ENCODE data around the gene REV1.
"Not testable (repeated sequence)": the region's sequence is repeated elsewhere in the genome, so short reads cannot be mapped to it uniquely, and the experiment has no call there.

The REV1 gene

DNA sequence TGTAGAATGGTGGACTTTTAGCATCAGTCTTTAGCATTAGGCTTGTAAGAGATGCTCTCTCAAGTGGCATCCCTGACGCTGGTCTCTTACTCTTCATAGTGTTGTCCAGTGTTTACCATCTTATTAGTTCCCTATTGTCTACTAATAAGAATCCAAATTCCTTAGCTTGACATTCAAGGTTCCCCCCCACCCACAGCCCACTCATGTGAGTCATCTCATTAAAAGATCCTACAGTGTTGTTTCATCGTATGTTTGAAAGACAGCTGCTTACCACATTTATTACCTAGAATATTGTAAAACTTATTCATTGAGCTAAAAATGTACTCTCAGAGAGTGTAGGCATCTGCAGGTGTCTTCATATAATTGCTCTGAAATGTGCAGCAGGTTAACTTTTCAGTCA lies 124.2 kb downstream of the REV1 start:
- no peak for DNase-seq (ENCODE audit: extremely low read depth in 1 of 2, low read depth in 1 of 2)

DNA sequence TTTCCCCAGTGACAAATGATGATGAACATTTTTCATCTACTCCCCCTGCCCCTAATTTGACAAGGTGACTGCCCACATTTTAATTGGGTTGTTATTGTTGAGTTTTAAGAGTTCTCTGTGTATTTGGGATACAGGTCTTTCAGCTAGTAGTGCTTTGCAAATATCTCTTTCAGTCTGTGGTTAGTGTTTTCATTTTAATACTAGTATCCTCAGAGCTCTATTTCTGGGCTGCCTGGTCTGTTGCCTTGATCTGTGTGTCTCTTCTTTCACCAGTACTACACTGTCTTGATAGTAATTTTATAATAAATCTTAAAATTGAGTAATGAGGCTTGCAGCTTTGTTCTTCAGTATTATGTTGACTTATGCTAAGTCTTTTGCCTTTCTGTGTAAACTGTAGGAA lies 133.0 kb downstream of the REV1 start:
- DNase-seq (ENCODE audit: extremely low read depth in 1 of 2, low read depth in 1 of 2): no peak

DNA sequence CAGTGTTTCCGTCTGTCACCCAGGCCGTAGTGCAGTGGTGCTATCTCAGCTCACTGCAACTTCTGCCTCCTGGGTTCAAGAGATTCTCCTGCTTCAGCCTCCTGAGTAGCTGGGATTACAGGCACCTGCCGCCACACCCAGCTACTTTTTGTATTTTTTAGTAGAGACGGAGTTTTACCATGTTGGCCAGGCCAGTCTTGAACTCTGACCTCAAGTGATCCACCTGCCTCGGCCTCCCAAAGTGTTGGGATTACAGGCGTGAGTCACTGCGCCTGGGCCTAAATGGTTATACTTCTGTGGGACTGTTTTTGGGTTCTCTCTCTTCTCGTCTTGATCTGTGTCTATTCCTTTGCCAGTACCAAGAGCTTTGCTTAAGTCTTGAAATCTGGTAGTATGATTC lies 135.0 kb downstream of the REV1 start:
- DNase-seq (ENCODE audit: extremely low read depth in 1 of 2, low read depth in 1 of 2): not testable (repeated sequence)

DNA sequence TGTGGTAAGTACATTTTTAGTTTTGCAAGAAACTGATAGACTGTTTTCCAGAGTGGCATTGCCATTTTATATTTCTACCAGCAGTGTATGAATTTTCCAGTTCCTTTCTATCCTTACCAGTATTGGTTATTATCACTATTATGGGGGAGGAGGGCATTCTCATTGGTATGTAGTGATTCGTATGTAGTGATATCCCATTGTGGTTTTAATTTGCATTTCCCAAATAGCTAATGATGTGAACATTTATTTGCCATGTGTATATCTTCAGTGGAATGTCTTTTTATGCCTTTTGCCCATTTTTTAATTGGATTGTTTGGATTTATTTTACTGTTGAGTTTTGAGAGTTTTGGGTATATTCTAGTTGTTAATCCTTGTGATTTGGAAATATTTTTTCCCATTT lies 135.7 kb downstream of the REV1 start:
- DNase-seq (ENCODE audit: extremely low read depth in 1 of 2, low read depth in 1 of 2): no peak
